ENCODE results near the gene GRID1. TPM values are rescaled to one million over a fixed set of nuclear protein-coding genes. Genes with fewer than 3 reads are reported as not detected.

The GRID1 gene
- total RNA-seq, 4 donors from 2014 or later = 0.40 to 1.9 (median 1.00) TPM

DNA sequence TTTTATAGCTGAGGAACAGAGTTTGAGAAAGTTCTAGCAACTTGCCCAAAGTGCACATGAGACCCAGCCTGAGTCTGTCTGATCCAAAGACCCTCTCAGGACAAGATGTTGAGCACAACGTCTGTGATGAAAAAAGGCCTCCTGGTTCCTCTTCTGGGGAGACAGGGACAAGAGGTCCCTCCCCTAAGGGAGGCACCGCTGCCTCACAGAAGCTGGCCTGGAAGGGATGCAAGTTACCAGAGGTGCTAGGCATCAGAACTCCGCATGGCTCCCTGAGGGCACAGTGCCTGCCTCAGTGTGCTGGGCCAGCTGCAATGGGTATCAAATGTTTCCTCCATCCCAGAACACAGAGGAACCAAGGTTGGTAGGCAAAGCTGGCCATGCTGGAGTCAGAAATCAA, 302.4 kb downstream of the GRID1 start:
- Histone ChIP-seq H3K27me3 (no peaks in the 10 kb centered on the region), H3K4me3 (no peak overlapping the region), H3K27ac (no peak overlapping the region), H3K36me3 (no peaks in the 10 kb centered on the region), H3K4me1 (no peaks in the 10 kb centered on the region), H3K9me3 (no peaks in the 10 kb centered on the region)
- no peak for DNase-seq
- TF ChIP-seq, protein P1, sequence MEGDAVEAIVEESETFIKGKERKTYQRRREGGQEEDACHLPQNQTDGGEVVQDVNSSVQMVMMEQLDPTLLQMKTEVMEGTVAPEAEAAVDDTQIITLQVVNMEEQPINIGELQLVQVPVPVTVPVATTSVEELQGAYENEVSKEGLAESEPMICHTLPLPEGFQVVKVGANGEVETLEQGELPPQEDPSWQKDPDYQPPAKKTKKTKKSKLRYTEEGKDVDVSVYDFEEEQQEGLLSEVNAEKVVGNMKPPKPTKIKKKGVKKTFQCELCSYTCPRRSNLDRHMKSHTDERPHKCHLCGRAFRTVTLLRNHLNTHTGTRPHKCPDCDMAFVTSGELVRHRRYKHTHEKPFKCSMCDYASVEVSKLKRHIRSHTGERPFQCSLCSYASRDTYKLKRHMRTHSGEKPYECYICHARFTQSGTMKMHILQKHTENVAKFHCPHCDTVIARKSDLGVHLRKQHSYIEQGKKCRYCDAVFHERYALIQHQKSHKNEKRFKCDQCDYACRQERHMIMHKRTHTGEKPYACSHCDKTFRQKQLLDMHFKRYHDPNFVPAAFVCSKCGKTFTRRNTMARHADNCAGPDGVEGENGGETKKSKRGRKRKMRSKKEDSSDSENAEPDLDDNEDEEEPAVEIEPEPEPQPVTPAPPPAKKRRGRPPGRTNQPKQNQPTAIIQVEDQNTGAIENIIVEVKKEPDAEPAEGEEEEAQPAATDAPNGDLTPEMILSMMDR (IDR thresholded peaks at IDR 0.05) = no peak
- TF ChIP-seq POLR2A (IDR thresholded peaks at IDR 0.05) (no peak), EP300 (IDR thresholded peaks at IDR 0.05; ENCODE audit: low read depth) (no peak), POLR2AphosphoS5 (IDR thresholded peaks at IDR 0.05) (no peak)
- in situ Hi-C loops (cut with MboI; ENCODE audit: low pct_ligation_motif_present in 1 of 4, low pct_unique_long_range_greater_than_20kb in 1 of 4, low sequenced_read_pairs in 3 of 4) (no loop called here), intact Hi-C loops (cut with DNase I; ENCODE audit: low total_unique reads) (no loop called here)
- WGBS, 2 donors (ENCODE audit: low coverage in 1 of 2) = 23% methylated on average over 3 of the region's 3 CpGs; no CpG with 5 or more reads in 1 of the 2 donors

- Histone ChIP-seq H3K36me3 (no peaks in the 10 kb centered on the region), H3K9me3 (no peaks in the 10 kb centered on the region), H3K4me1 (no peaks in the 10 kb centered on the region), H3K27ac (no peak overlapping the region), H3K4me3 (no peak overlapping the region), H3K27me3 (no peaks in the 10 kb centered on the region)
- intact Hi-C loops (cut with DNase I; ENCODE audit: low total_unique reads) = no loop called here
- 40 to 67% methylated on average over 1 of the region's 1 CpG for WGBS, 2 donors (ENCODE audit: low coverage in 1 of 2)
- TF ChIP-seq, protein P1 (IDR thresholded peaks at IDR 0.05) = no peak
- TF ChIP-seq POLR2AphosphoS5 (IDR thresholded peaks at IDR 0.05) (no peak), EP300 (IDR thresholded peaks at IDR 0.05; ENCODE audit: low read depth) (no peak), POLR2A (IDR thresholded peaks at IDR 0.05) (no peak)
- in situ Hi-C loops (cut with MboI; ENCODE audit: low pct_ligation_motif_present in 1 of 4, low pct_unique_long_range_greater_than_20kb in 1 of 4, low sequenced_read_pairs in 3 of 4) = no loop called here
- no peak for DNase-seq
These were observed 303.3 kb downstream of the GRID1 start for GRCh38 chr10:86063341-86063740.

- Histone ChIP-seq H3K4me1 (no peaks in the 10 kb centered on the region), H3K27me3 (no peaks in the 10 kb centered on the region), H3K9me3 (no peaks in the 10 kb centered on the region), H3K4me3 (no peak overlapping the region), H3K27ac (no peak overlapping the region), H3K36me3 (no peaks in the 10 kb centered on the region)
- WGBS, 2 donors (ENCODE audit: low coverage in 1 of 2) = 87% methylated on average over 6 of the region's 6 CpGs; no CpG with 5 or more reads in 1 of the 2 donors
- TF ChIP-seq EP300 (IDR thresholded peaks at IDR 0.05; ENCODE audit: low read depth) (no peak), POLR2AphosphoS5 (IDR thresholded peaks at IDR 0.05) (no peak), POLR2A (IDR thresholded peaks at IDR 0.05) (no peak)
- TF ChIP-seq, protein P1 (IDR thresholded peaks at IDR 0.05) = no peak
- no peak for DNase-seq
- intact Hi-C loops (cut with DNase I; ENCODE audit: low total_unique reads) (no loop called here), in situ Hi-C loops (cut with MboI; ENCODE audit: low pct_ligation_motif_present in 1 of 4, low pct_unique_long_range_greater_than_20kb in 1 of 4, low sequenced_read_pairs in 3 of 4) (no loop called here)
These were observed 303.9 kb downstream of the GRID1 start for GRCh38 chr10:86062647-86063145.

- no peak overlapping the region for H3K4me3 ChIP-seq
These were observed 304.4 kb downstream of the GRID1 start for GRCh38 chr10:86062198-86062550.

More at GRCh38 chr10:86062198-86062550, 304.4 kb downstream of the GRID1 start:
- no peaks in the 10 kb centered on the region for H3K27me3 ChIP-seq
- no peaks in the 10 kb centered on the region for H3K9me3 ChIP-seq
- no peaks in the 10 kb centered on the region for H3K4me1 ChIP-seq
- intact Hi-C loops (cut with DNase I; ENCODE audit: low total_unique reads) (no loop called here), in situ Hi-C loops (cut with MboI; ENCODE audit: low pct_ligation_motif_present in 1 of 4, low pct_unique_long_range_greater_than_20kb in 1 of 4, low sequenced_read_pairs in 3 of 4) (no loop called here)
- no peak for DNase-seq
- TF ChIP-seq, protein P1 (IDR thresholded peaks at IDR 0.05) = no peak
- no peak for TF ChIP-seq EP300 (IDR thresholded peaks at IDR 0.05; ENCODE audit: low read depth)
- no peak for TF ChIP-seq POLR2A (IDR thresholded peaks at IDR 0.05)
- TF ChIP-seq POLR2AphosphoS5 (IDR thresholded peaks at IDR 0.05) = no peak
- H3K36me3 ChIP-seq = no peaks in the 10 kb centered on the region
- no peak overlapping the region for H3K27ac ChIP-seq
- WGBS, 2 donors (ENCODE audit: low coverage in 1 of 2) = 83 to 100% methylated on average over 1 to 8 of the region's 8 CpGs
